Calu3 (cell line): Measurements from ENCODE around the gene GABRB3. TPM values are rescaled to one million over a fixed set of nuclear protein-coding genes. Genes with fewer than 3 reads are reported as not detected.

ENCODE experiments used
- BruUV-seq: library from RNA; stranded (reverse); fragments of 400-500 nt; replicated peaks from 2 replicates; lab custom pipeline; 2021; lab: Mats Ljungman, UMichigan
- CTCF ChIA-PET: fragments of 300-600 bp; sonication (Branson Sonifier 250); formaldehyde crosslinking; loops from one replicate; lab custom pipeline; 2022; ENCODE audit warnings: antibody characterized with exemption; lab: Charles Lee
- DNase-seq: peaks from one replicate; pipeline ENCODE4 v3.0.0; 2022
- H3K27ac Mint-ChIP-seq: one replicate; pipeline ENCODE4 v1.8.0; 2022; ENCODE audit warnings: mixed read lengths; ENCODE audit not compliant: unreplicated experiment
- H3K27me3 Mint-ChIP-seq: one replicate; pipeline ENCODE4 v1.8.0; 2022; ENCODE audit warnings: mixed read lengths; ENCODE audit not compliant: unreplicated experiment
- H3K36me3 Mint-ChIP-seq: one replicate; pipeline ENCODE4 v1.8.0; 2022; ENCODE audit warnings: mild to moderate bottlenecking, moderate library complexity, mixed read lengths; ENCODE audit not compliant: insufficient read depth, unreplicated experiment
- H3K4me1 Mint-ChIP-seq: one replicate; pipeline ENCODE4 v1.8.0; 2022; ENCODE audit warnings: mild to moderate bottlenecking, low read depth, mixed read lengths; ENCODE audit not compliant: unreplicated experiment
- H3K4me3 Mint-ChIP-seq: one replicate; pipeline ENCODE4 v1.8.0; 2022; ENCODE audit warnings: mild to moderate bottlenecking, low read depth, moderate library complexity, mixed read lengths; ENCODE audit not compliant: unreplicated experiment
- H3K9me3 Mint-ChIP-seq: one replicate; pipeline ENCODE4 v1.8.0; 2022; ENCODE audit warnings: low read depth, mixed read lengths; ENCODE audit not compliant: unreplicated experiment
- intact Hi-C: fragments of 100-400 bp; cut with micrococcal nuclease; formaldehyde crosslinking; loops from one replicate; pipeline ENCODE4 v1.10.0; 2022; ENCODE audit not compliant: unreplicated experiment
- total RNA-seq: library from RNA; stranded (reverse); gene quantifications from 2 replicates; pipeline ENCODE4 v1.2.3, GENCODE V29; 2022
- TF ChIP-seq, protein P1 (sequence below): fragments of 200-600 bp; IDR thresholded peaks from one replicate; pipeline ENCODE4 v1.8.0; 2022; ENCODE audit warnings: antibody characterized with exemption; ENCODE audit not compliant: unreplicated experiment

GABRB3 gene
- total RNA-seq, 1 experiment from 2014 or later: not detected

DNA sequence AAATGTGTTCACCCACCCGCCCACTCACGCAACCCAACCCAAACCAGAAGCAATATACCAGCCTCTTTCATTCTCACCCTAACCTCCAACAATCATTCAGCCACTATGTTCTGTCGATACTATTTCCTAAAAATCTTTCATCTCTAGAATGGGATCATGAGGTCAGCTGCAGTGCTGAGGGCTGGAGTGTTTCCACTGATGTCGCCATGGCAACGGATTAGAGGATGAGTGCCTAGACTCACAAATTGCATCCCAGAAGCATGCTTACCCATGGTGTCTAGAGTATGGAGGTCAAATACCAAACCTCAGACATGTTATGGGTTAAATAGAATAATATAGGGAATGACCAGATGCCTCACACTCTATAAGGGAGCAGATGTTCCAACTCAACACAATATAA, 138.5 kb downstream of the GABRB3 start:
- Mint-ChIP-seq H3K36me3 (no peaks in the 10 kb centered on the region), H3K4me1 (no peaks in the 10 kb centered on the region), H3K4me3 (no peak overlapping the region), H3K27ac (no peak overlapping the region), H3K27me3 (no peaks in the 10 kb centered on the region), H3K9me3 (peaks cover 15% of the 10 kb centered on the region)
- TF ChIP-seq, protein P1, sequence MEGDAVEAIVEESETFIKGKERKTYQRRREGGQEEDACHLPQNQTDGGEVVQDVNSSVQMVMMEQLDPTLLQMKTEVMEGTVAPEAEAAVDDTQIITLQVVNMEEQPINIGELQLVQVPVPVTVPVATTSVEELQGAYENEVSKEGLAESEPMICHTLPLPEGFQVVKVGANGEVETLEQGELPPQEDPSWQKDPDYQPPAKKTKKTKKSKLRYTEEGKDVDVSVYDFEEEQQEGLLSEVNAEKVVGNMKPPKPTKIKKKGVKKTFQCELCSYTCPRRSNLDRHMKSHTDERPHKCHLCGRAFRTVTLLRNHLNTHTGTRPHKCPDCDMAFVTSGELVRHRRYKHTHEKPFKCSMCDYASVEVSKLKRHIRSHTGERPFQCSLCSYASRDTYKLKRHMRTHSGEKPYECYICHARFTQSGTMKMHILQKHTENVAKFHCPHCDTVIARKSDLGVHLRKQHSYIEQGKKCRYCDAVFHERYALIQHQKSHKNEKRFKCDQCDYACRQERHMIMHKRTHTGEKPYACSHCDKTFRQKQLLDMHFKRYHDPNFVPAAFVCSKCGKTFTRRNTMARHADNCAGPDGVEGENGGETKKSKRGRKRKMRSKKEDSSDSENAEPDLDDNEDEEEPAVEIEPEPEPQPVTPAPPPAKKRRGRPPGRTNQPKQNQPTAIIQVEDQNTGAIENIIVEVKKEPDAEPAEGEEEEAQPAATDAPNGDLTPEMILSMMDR: no peak
- DNase-seq: no peak
- no TSS peak for BruUV-seq
- intact Hi-C loops: no loop called here
- CTCF ChIA-PET: no interaction called here

DNA sequence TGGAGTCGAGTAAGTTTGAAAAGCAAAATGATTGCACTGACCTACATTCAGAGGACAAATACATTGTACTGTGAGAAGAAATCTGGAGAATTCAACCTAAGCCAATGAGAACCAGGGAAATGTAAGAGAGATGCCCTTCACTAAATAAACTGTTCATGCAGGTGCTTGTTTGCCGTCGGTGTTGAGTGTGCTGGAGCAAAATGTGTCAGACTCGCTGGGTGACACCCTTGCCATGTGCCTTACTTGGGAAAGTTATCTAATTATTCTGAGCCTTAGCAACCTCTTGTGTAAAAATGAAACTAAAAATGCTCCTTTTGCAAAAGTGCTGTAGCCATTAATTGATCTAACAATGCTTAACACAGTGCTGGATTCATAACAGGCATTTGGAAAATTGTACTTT, 140.4 kb downstream of the GABRB3 start:
- intact Hi-C loops: no loop called here
- no TSS peak for BruUV-seq
- H3K9me3 Mint-ChIP-seq: peaks cover 11% of the 10 kb centered on the region
- no peak overlapping the region for H3K27ac Mint-ChIP-seq
- no peaks in the 10 kb centered on the region for H3K27me3 Mint-ChIP-seq
- CTCF ChIA-PET: no interaction called here
- DNase-seq: no peak
- H3K36me3 Mint-ChIP-seq: no peaks in the 10 kb centered on the region
- H3K4me3 Mint-ChIP-seq: no peak overlapping the region
- TF ChIP-seq, protein P1: no peak
- no peaks in the 10 kb centered on the region for H3K4me1 Mint-ChIP-seq

DNA sequence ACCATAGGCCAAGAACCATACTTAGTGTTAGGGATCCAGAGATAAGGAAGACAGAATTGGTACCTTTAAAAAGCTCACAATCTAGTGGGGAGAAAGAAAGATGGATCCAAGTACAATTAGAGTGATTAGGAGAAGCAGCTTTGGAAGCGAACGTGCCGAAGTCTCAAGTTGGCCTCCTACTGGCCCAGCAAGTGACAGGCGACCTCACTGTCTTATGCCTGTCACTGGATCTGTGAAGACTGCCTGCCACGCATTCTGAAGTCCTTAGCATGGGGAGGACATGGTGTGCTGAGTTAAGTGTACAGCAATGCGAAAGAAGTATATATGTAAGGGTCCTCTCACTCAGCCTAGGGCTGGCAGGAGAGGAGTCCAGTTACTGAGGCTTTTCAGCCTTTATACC, 141.0 kb downstream of the GABRB3 start:
- Mint-ChIP-seq H3K27ac (no peak overlapping the region), H3K36me3 (no peaks in the 10 kb centered on the region), H3K4me3 (no peak overlapping the region), H3K27me3 (no peaks in the 10 kb centered on the region), H3K4me1 (no peaks in the 10 kb centered on the region), H3K9me3 (peaks cover 6% of the 10 kb centered on the region)
- BruUV-seq: no TSS peak
- CTCF ChIA-PET: no interaction called here
- TF ChIP-seq, protein P1: no peak
- no peak for DNase-seq
- intact Hi-C loops: no loop called here

DNA sequence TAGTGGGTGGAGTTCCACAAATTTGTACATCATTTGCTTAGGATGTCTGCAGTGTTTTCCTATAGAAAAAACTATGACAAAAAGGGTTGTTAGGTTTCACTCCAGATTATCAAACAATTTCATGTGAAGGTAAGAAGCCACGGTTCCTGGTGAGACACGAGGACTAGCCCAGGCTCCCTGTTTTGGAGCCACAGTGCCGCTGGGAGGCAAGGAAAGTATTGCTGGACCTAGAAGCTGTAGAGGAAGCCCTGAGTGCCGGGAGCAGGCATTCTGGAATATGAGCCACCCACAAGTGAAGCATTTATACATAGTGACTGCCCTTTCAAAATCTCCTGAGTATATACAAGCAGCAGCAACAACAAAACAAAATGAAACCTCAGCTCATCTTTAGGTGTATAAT, 142.0 kb downstream of the GABRB3 start:
- intact Hi-C loops: no loop called here
- Mint-ChIP-seq H3K4me3 (no peak overlapping the region), H3K36me3 (no peaks in the 10 kb centered on the region), H3K27me3 (no peaks in the 10 kb centered on the region), H3K9me3 (no peaks in the 10 kb centered on the region), H3K27ac (no peak overlapping the region), H3K4me1 (no peaks in the 10 kb centered on the region)
- TF ChIP-seq, protein P1: no peak
- CTCF ChIA-PET: no interaction called here
- BruUV-seq: no TSS peak
- DNase-seq: no peak
